ENCODE measurements around the gene OPRD1.
"Not testable (repeated sequence)": the region's sequence is repeated elsewhere in the genome, so short reads cannot be mapped to it uniquely, and the experiment has no call there.

OPRD1 gene

DNA sequence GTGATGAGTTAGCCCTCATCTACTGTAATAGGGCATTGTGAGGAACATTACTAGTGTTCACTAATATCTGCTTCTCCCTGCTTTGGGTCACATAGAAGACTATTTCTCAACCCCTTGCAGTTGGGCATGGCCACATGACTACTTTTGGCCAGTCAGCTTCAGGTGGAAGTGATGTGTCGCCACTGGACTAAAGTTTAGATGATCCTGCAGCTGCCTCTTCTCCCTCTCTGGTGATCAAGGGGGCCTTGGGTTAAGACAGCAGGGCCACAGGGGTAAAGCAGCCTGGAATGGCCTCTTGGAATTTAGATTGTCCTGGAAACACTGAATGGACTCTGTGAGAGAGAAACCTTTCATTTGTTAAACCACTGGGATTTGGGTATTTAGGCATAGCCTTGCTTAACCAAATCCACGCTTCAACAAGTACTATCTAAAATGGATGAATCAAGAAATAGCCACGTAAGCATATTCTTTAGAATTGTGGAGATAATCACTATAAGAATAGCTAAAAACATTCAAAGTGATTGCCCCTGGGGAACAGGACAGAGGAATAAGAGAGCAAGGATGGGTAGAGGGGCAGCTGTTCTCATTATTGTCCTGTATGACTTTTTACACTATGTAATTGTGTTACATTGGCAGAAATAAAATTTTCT lies 41.2 kb downstream of the OPRD1 start:
- no peak for DNase-seq

DNA sequence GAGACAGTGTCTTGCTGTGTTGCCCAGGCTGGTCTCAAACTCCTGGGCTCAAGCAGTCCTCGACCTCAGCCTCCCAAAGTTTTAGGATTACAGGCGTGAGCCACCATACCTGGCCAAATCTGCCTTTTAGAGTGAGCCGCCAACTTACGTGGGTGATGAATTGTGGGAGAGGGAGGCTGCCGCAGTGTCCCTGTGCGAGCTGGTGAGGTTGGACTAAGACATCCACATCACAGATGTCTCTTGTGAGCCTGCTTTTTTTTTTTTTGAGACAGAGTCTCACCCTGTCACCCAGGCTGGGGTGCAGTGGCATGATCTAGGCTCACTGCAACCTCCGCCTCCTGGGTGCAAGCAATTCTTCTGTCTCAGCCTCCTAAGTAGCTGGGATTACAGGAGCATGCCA lies 42.4 kb downstream of the OPRD1 start:
- DNase-seq, result not testable (repeated sequence)

DNA sequence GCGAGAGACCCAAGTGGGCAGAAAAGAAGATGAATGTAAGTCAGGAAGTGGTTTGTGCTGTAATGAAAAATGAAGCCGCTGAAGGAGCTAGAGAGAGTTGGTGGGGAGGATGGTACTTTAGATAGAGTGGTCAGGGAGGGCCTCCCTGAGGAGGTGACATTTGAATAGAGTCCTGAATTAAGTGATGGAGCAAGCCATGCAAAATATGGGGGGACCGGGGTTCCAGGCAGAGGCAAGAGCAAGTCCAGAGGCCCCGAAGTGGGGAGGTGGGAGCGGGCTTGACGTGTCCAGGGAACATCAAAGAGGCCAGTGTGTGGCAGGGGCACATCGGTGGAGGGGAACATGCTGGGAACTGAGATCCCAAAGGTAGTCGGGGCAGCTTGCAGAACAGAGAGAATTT lies 43.1 kb downstream of the OPRD1 start:
- no peak for DNase-seq

DNA sequence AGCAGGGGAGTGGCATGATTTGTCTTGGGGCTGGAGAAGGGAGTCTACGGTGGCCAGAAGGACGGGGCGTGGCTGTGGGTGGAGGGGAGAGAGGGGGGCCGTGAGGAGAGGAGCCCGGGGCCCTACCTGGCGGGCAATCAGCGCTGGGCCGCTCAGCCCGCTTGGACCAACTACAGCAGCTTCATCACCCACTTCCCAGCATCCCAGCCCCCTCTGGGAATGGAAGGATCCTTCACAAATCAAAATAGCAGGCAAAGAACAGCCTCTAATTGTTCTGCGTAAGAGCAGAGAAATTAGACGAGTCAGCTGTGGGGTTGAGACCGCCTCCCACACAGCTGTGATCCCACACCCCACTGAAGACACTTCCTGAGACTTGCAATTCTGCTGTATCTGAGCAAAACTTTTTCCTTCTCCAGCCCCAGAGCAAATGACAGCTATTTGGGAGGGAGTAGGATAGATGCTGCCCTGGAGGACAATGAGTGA lies 43.5 kb downstream of the OPRD1 start:
- DNase-seq, result no peak

DNA sequence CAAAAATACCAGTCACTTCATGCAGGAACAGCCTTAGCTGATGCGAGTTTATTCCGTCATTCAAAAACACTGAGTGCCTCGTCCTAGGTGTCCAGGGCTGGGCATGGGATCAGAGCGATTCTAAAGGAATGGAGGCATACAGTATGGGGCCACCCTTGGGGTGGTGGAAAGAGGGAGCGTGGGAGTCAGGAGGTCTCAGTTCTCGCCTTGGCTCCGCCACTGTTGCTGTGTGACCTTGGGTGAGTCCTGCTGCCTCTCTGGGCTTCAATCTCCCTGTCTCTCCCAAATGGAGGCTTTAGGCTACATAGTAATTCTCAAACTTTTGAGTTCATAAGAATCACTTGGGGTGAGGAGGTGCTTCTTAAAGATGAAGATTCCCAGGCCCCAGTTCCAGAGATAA lies 44.0 kb downstream of the OPRD1 start:
- DNase-seq, result no peak

DNA sequence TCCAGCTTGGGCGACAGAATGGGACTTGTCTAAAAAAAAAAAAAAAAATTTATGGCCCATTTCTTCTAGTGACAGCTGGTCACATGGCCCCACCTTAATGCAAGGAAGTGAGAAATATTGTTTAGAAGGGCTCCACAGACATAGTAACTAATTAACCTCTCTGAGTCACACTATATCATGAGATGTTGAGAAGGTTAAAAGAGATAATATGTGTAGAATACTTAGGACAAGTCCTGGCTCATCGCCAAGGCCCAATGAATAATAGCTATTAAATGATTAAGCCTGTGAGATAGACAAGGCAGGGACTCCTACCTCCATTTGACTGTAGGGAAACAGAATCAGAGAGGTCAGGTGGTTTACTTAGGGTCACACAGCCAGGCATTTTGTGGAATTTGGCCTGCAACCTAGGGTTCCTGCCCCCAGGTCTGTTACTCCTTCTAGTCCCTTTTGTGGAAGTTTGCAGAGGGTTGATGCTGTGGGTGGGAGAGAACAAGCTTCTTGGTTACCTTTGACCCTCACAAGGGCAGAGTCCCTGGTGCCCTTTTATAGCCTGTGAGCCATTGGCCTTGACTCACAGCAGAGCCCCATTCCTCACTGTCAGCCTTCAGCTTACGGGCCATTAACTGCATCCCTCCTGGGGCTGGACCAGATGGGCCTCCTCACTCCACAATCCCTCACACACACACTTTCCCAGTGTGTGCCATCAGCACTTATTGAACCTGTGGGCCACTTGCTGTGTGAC lies 48.5 kb downstream of the OPRD1 start:
- DNase-seq, result no peak

DNA sequence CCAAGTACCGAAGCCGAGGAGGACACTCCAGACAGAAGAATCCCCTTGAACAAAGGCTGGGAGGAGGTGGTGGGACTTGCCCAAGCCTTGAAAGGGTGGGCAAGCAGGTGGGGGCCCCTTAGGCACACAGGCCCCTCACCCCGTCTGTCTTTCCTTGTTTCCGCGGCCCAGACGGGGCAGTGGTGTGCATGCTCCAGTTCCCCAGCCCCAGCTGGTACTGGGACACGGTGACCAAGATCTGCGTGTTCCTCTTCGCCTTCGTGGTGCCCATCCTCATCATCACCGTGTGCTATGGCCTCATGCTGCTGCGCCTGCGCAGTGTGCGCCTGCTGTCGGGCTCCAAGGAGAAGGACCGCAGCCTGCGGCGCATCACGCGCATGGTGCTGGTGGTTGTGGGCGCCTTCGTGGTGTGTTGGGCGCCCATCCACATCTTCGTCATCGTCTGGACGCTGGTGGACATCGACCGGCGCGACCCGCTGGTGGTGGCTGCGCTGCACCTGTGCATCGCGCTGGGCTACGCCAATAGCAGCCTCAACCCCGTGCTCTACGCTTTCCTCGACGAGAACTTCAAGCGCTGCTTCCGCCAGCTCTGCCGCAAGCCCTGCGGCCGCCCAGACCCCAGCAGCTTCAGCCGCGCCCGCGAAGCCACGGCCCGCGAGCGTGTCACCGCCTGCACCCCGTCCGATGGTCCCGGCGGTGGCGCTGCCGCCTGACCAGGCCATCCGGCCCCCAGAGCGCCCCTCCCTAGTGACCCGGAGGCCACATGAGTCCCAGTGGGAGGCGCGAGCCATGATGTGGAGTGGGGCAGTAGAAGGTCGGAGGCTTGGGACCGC lies 50.8 kb downstream of the OPRD1 start:
- no peak for DNase-seq

DNA sequence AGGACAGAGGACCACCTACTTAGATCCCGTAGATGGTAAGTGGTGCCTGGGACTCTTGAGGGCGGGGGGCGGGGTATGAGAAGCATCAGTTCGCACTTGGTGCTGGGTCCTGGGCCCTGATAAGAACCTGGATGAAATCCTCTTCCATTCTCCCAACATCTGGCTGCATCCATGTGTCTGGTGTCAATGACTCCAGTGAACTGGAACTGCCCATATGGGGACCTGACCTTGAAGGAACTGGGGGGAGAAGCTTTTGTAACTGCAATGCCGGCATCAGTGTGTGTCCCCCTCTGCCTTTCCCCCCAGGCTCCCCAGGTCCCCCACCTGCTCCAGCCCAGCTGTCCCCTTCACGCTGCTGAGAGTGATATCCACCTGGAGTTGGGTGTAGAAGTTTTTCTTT lies 52.7 kb downstream of the OPRD1 start:
- DNase-seq, result no peak

DNA sequence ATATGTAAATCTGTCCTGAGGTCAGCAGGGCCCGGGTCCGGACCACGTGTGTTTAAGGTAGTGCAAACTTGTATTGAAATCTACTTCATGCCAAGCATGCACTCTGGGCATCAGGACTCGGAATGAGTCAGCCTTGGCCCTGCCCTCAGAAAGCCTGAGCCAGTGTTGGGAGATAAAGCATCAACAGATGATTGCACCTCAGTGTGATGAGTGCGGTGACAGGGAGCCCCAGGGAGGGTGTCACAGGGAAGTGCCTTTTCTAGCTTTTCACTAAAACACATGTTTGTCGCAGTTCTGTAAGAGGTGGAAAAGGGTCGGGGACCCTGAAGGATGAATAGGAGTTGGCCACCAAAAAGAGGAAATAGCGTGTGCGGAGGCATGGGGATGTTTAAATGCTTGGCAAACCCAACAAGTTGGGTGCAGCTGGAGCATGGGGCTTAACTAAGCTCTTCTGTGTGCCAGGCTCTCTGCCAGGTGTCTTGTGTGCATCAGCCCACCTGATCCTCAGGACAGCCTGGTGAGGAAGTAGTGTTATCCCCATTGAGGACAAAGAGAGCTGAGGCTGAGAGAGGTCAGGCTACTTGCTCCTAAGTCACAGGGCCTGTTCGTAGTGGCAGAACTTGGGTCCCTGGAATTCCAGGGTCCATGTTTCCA lies 54.2 kb downstream of the OPRD1 start:
- DNase-seq, result no peak

DNA sequence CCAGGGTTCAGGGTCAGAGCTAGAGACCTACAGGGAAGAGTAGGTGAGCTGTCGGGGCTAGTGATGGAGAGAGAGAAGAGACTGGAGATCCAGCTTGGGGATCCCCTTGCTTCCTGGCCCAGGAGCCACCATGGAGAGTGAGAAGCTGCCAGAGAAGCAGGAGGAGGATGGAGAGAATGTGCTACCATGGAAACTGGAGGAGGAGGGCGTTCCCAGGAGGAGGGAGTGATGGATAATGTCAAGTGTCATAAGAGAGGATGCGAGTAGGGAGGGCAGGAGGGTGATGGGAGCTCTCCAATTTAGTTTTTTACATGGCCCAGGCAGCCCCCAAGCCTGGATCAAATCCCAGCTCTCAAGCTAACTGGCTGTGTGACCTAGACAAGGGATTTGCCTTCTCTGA lies 55.9 kb downstream of the OPRD1 start:
- DNase-seq, result no peak

DNA sequence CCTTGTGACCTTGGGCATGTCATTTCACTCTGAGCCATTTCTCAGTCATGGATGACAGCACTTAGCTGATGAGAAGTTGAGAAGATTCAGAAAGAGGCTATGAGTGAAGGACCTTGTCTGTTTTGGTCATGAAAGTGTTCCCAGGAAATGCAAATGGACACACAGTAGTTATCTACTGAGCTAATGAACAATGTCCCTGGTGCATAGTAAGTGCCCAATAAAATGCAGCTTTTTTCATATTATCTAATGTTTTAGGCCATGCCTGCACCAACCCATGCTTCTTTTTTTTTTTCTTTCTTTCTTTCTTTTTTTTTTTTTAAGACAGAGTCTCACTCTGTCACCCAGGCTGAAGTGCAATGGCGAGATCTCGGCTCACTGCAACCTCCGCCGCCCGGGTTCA lies 58.0 kb downstream of the OPRD1 start:
- no peak for DNase-seq

DNA sequence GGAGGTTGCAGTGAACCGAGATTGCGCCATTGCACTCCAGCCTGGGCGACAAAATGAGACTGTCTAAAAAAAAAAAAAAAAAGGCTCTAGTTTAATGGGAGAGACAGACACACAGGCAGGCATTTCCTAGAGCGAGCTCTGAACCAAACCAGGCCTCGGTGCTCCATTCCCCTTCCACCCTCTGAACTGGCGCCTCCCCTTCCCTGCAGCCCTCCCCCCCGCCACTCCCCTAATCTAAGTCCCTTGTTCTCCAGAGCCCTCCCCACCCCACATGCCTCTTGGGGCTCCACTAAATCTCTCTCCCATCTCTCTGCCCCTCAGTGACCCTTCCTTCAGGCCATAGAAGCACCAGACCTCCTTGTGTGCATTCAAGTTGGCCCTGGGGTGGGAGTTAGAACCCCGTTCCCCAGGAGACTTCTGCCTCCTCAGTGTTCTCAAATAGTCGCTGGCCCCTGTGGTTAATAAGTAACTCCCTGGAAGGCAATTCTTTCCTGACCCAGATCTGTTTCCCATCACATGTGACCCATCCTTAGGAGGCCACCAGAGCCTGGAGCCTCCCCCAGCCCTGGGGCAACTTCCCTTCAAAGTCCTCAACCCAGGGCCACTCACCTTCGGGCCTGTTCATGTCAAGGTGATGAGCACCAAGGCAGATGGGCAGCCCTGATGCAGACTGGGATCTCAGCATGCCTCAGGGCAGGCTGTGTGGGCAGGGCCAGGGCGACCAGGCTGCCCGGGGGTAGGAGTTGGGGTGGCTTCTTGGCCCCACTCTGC lies 59.8 kb downstream of the OPRD1 start:
- DNase-seq, result no peak

DNA sequence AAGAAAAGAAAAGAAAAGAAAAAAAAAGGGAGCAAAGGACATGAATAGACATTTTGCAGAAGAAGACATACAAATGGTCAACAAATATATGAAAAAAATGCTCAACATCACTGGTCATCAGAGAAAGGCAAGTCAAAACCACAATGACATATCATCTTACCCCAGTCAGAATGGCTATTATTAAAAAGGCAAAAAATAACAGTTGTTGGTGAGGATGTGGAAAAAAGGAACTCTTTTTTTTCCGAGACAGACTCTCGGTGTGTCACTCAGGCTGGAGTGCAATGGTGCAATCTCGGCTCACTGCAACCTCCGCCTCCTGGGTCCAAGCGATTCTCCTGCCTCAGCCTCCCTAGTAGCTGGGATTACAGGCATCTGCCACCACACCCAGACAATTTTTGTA lies 63.2 kb downstream of the OPRD1 start:
- DNase-seq, result not testable (repeated sequence)

DNA sequence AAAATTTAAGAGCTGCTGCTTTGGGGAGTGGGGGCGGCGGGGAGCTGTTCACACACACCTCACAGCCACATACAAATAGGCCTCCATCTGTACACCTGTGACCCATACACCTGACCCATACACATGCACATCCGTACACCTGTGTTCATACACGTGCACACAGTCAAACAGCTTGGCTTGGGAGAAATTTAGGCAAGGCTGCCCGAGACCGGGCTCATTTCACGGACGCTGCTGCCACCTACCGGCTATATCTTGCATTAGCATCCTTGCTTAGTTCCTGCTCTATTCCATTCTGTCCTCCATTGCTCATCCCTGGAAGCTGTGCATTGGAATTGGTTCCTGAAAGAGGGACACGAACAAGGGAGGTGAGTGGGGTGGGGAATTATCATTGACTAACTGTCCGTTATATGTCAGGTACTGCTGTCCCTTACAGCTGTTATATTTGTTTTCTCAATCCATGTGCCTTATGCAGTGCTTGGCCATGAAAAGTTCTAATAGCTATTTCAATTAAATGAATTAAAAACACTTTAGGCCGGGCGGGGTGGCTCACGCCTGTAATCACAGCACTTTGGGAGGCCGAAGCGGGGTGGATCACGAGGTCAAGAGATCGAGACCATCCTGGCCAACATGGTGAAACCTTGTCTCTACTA lies 65.3 kb downstream of the OPRD1 start:
- peak; percentile 80 for DNase-seq

DNA sequence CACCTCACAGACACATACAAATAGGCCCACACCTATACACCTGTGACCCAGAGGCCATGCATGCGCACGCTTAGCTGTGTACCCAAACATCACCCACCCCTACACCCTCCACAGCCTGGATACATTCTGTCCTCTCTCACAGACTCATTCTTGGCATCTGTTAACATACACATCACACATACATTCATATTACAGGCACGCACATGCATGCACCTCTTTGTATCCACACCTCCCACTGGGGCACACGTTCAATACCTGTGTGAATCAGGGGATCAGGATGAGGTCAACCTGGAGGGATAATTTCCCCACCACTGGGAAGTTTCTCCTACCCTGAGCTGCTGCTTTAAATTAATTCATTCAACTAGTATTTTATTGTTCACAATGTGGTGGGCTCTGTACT lies 66.8 kb downstream of the OPRD1 start:
- no peak for DNase-seq

DNA sequence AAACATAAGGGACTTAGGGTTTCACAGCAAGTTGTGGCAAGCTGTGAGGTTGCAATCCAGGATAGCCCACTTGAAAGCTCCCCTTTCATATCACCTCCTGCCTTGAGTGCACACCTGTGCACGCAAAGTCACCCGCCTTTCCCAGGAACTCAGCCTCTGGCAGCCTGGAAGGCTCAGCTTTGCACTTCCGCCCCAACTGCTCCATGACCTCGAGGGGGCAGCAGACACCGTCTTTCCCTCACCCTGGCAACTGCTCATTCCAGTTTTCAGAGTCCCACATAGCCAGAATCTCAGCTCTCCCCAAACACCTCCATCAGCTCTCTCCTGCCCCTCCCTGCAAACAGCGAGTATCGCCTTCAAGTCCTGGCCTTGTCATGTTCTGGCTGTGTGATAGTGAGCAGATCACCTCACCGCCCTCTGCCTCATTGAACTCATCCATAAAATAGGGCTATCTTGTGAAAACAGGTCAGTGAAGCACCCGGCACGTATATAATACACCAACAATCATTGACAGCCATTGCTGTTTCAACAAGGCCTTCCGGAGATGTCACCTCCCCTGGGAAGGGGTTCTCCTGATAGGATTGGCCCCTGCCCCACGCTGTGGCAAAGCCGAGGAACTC lies 70.1 kb downstream of the OPRD1 start:
- peak; percentile 88 for DNase-seq

DNA sequence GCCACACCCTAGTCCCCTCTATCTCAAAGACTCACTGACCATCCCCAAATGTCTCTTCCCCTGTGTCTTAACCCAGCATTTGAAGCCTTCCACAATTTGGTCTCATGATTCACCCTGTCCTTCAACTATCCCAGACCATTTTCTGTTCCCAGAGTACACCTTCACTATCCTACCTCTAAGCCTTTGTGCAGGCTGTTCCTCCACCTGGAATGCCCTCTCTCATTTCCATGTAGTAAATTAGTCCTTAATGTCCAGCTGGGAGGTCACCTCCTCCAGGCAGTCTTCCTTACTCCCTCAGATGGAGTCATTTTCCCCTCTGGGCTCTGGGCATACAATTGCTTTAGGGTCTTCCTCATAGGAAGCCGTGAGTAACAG lies 71.3 kb downstream of the OPRD1 start:
- DNase-seq, result no peak

DNA sequence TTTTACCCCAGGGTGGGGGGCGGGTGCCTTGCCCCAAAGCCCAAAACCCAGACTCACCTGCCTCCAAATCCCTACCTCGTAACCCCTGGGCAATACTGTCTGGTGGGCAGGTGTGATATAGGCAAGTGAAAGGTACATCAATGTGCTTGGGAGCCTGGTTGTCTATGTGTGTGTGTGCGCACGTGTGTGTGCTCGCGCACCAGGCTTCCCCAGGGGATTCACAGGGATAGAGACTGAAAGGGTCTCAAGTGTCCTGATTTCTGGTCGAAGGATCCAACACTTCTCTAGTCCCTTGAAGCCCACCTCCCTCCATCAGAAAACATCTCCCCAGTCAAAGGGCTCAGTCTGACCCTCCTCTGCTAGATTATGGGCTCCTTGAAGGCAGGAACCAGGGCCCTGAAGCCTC lies 73.5 kb downstream of the OPRD1 start:
- no peak for DNase-seq

DNA sequence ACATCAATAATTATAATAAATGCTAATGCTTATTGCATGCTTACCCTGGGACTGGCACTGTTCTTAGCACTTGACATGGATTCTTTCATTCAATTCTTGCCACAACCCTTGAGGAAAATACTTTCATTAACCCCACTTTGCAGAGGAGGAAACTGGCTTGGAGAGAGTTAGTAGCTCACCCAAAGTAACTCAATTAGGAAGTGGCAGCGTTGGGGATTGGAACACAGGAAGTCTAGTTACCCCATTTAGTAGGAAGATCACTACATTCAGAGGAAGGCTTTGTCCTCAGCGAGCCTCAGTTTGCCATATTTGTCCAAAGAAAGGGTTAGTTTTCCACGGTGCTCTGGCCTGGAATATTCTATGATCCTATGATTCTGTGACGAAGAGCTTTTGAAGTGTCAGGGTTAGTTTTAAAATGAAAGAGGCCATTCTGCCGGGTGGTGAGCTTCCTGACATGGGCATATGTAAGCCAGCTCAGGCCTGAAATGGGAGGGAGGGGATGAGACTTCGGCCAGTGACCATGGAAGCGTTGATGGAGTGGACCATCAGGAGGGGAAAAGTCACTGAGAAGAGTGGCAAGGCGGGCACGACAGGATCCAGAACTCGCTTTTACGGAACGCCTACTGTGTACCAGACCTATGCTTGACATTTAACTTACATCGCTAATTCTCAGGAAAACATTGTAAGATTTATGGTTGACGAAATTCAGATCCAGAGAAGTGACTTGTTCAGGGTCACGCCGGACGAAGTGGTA lies 74.2 kb downstream of the OPRD1 start:
- no peak for DNase-seq

DNA sequence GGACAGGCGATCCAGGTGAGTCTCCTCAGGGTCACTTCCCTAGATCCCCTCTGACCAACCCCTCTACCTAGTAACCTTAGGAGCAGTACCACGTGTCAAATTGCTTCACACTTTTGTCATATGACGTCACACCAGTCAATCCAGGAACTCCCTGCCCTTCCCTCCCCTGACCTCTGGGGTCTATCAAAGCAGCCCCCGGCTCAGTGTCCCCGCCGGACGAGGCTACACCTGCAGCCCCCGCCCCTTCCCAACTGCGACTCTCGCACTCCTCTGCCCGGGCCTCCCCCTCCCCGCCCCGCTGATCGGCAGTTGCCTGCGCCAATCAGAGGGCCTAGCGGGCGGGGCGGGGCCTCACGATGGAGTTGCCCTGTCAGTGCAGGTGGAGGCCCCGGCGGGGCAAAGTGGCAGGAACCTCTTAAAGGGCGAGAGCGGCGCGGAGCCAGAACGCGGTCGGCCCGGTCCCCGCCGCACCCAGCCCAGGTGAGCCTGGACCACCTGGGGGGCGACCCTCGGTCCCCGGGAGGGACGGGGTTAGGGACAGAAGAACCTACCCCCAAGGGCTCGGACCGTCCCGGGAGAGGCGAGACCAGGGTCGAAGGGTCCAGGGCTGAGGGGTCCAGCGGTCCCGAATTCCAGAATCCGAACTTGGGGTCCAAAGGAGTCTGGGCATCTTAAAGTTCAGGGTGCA lies 74.9 kb downstream of the OPRD1 start:
- peak; percentile 76 for DNase-seq

All from left hindlimb (tissue), 1 donor.